ENCODE data around the gene MRPS18A.
"Not testable (repeated sequence)": the region's sequence is repeated elsewhere in the genome, so short reads cannot be mapped to it uniquely, and the experiment has no call there.

MRPS18A gene

DNA sequence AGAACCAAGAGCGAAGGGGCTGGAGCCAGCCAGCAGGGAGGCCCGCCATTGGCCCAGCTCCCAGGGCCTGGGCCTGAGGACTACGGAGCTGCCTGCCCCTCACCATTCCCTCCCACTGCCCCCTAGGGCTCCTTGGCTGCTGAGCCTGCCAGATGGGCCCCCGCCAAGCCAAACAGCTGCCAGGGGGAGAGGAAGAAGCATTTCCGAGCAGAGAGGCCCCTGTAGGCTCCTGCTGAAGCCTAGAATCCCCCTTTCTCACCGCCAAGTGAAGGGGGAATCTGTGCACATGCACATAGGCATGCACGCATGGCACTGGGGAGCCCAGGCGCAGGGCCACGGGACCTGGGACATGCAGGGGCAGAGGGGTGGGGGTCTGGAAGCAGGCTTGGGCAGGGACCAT, 28.5 kb upstream of the MRPS18A start:
- no peak for DNase-seq

DNA sequence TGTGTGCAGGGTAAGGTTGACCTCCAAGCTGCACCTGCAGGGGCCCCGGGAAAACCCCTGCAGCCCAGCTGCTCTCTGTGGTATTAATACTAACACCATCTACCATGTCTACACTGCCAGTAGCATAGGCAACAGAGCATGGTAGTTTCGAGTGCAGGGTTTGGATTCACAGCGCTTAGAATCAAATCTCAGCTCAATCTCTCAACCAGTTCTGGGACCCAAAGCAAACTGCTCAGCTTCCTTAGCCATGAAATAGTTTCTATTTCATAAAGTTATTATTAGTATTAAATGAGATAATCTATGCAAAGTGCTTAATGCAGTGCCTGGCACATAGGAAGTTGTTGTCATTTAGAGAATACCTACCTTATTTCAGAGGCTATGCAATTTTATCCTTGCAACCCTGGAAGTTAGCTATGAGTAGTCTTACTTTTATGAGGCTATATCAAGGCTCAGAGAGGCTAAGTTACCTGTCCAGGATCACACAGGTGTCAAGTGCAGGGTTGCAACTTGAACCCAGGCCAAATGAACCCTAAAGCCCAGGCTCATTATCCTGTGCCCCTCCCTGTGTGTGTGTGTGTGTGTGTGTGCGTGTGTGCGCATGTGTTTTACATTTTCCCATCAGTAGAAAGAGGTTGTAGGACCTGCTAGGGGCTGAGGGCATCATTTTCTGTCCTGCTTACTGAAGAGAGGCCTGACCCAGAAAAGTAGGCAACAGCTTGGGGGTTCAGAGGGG, 27.6 kb upstream of the MRPS18A start:
- DNase-seq = no peak

DNA sequence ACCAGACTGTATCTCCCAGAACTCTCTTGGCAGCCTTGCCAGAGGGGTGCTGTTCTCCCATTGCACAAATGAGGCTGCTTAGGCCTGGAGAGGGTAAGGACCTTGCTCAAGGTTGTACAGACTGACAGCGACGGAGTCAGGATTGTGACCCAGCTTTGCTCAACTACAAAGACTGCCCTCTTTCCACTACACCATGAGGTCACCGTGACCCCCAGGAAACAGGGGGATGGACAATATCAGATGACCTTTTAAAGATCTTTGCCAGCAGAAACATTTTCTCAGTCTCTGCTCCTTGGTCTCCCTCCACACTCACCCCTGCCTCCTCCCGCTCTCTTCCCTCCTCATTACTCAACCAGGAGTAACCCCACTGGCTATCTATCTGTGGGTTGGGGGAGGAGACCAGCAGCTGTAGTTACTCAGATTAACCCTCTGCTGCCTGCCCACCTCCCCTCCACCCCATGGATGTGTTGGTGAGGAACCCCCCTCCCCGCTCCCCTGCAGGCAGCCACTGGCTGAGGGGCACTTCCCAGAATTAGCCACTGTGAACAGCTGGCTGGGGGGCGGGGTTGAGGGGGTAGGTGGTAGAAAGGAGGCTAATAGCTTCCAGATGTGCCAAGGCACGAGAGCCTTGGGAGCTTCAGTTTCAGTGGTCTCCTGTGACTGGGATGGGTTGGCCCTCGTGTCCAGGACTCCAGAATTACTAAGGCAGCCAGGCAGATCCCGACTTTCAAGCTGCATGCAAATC, 26.9 kb upstream of the MRPS18A start:
- no peak for DNase-seq

DNA sequence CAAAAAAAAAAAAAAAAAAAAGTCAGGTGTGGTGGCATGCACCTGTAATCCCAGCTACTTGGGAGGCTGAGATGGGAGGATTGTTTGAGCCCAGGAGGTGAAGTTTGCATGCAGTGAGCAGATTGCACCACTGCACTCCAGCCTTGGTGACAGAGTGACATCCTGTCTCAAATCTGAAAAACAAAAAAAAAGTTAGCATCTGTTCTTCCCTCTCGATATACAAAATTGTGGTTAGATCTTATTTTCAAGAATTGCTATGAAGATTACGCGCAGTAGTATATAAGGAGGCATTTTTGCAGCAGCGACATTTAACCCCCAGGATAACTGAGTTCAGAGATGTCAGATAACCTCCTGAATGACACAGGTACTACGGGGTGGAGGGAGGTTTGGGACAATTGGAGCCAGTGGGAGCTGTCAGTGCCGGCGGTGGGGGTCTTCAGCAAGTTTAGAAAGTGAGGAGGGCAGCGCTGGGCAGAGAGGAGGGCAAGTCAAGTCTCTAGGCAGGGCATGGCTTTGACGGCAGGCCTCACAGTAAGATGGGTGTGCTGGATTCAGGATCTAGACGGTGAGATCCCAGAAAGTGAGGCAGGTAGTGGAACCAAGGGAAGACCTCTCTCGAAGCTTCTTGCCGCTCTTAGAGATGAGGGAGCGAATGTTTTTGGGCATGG, 26.2 kb upstream of the MRPS18A start:
- DNase-seq = no peak

DNA sequence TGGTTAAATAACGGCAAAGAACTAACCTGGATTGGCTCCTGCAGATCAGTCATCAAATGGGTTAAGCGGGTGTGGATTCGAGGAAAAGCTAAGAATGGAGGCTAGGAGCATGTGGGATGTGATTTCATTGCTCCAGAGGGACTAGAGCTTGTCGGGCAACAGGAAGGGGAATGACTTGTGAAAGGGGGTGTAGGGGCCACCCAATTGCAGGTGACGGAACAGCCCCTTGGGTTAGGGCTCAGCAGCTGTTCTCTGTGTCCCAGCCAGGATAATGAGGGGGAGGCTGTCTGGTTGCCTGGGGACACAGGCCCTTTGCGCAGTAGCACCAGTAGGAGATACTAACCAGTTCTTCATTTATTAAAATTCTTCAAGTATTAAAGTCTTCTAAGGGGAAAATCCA, 25.0 kb upstream of the MRPS18A start:
- no peak for DNase-seq

DNA sequence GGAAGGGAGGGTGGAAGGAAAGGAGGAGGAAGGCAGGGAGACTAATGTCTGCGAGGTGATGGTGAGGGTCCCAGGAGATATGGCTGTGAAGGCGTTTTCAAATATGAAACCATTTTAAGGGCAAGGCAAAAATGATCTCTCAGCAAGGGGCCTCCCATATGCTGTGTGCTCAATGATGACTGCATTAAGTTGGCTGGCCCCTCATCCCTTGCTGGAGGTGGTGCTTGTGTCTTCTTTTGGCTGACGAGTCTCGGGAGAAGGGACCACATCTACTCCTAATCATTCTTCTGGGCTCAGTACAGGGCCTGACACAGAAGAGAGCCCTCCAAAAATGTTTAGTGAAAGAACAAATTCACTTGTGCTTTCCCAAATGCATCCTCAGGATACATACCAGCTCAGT, 23.0 kb upstream of the MRPS18A start:
- no peak for DNase-seq

DNA sequence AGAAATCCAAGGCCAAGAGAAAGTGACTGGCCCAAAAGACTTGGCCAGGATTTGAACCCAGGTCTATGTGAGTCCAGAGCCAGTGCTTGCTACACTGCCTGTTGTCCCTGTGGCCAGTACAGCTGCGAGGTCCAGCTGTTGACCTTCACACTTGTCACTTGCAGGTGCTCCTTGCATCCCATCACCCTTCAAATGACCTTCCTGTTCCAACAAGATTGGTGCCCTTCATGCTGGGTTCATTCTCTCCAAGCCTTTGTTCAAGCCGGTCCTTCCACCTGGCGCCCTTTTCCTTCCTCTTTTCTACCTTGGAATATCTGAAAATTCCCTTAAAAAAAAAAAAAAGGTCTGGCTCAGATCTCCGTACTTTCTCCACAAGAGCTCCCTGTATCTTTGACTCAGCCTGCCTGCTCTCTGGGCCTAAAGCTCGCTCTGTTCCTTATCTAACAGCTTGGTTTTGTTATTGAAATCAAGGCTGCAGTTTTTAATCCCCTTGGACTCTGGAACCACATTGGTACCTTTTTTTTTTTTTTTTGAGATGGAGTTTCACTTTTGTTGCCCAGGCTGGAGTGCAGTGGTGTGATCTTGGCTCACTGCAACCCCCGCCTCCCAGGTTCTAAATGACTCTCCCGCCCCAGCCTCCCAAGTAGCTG, 22.2 kb upstream of the MRPS18A start:
- DNase-seq = no peak

DNA sequence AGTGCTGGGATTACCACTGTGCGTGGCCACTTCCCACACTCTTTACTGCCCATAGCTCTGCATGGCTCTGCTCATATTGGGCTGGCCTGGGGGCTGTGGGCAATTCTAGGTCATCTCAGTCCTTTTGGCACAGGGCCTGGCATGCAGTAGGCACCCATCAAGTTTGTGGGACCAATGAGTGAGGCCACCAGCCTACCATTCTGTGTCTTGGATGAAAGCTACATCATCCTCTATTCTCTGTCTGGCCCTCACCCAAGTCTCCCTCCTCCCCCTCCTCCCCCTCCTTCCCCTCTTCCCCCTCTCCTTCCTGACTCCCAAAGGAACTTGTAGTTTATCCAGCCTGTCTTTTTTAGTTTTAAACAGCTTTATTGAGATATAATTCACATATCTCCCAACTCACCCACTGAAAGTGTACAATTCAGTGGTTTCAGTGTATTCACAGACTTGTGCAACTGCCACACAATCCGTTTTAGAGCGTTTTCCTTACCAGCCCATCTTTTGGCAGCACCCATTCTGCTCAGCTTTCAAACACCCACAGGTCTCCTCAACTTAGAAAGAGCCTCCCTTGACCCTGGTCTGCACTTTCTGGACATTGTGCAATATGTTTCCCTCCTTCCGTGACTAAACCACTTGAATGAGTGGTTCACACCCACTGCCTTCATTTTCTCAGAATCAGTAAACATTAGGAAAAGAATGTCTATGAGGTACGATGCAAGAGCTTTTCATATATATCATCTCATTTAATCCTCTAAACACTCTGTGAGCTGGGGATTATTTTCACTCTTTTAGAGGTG, 21.5 kb upstream of the MRPS18A start:
- DNase-seq = no peak

DNA sequence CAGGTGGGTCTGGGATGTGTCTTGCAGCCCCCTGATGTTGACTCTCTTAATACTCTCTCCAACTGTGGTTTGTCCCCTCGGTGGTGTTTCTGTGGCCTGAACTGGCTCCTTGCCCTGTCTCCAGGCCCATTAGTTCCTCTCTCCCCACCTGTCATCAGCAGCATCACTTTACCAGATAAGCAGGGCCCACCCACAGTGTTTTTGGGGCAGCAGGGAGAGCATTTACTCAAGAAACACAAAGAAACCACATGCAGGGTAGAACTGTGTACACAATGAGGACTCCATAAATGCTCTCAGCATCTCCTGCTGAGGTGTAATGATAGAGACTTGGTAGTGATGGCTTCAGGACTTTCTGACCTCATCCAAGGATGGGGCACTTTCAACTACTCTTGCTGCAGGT, 20.2 kb upstream of the MRPS18A start:
- DNase-seq = no peak

DNA sequence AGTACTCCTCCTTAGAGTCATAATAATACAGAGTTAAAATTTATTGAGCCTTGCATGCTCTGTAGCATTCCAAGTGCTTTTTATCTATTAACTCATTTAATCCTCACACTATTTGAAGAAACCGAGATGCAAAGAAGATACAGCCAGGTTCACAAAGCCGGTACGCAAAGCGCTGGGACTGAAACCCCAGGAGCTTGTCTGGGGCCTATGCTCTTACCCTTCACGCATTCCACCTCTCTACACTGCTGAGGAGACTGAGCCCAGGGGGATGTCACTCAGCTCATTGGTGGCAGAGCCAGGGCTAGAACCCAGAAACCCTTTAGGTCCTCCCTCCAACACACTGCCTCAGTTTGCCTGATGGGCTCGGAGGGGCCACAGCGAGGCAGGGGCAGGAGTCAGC, 19.7 kb upstream of the MRPS18A start:
- no peak for DNase-seq

DNA sequence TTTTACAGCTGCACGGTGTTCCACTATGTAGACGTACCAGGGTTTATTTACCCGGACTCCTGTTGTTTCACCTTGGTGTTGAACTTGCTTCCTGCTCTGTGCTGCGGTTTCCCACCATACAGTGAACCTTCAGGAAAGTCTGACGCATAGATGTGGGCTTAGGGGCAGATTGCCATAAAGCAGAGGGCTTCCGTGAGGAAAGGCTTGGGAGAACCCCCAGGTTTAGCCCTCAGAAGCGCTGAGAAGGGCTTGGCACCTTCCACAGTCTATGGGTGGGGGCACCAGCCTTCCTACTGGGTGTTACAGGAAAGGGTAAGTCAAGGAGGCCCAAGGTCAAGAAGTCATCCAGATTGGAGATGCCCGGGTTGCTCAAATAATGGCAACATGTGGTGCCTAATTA, 19.2 kb upstream of the MRPS18A start:
- DNase-seq = no peak

DNA sequence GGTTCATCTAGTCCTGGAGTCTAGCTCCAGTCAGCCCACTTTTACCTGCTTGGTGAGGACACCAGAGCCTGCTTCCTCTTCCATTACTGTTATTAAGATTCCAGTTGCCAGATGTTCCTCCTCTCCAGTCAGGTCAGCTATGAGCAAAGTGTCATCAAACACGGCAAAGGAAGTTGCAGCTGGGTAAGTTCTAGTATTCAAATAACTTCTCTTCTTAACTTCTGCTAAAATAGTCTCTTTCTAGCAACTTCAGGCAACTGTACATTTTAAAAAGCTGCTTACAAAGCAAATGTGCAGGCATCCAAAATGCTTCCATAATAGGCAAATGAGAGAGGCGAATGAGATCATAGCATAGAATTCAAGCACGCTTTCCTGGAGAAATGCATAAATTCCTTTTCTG, 18.4 kb upstream of the MRPS18A start:
- DNase-seq = no peak

DNA sequence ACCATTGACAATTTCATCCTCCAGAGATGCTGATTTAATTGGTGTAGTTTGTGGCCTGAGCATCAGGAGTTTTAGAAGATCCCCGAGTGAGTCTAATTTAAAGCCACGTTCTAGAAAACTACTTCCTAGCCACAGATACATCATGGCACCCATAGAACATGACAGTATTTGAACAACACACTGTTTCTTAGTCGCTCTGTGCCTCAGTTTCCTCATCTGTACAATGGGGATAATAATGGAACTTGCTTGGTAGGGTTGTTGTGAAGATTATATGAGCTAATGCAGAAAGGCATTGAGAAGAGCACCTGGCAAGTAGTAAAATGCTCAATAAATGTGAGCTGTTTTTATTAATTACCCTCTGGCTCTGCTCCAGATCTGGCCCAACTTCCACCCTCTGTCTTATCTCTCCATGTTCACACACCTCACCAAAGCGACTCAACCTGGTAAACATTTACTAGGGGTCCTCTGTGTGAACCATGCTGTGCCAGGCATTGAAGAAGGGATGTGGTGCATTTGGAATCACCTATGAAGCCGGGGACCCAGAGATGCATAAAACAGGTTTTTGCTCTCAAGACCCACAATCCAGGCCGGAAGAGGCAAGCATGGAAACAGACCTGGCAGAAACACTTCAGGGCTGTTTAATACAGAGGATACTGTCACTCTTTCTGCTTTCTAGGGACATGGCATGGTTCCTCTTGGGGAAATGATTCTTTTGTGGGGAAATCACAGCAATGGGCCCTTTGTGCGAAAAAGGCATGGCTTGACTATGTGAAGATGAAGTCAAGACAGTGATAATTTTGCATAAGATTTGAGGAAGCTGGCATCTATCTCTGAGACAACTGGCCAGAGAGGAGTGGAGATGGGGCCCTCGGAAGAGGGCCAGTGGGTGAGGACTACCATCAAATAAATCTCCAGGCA, 16.2 kb upstream of the MRPS18A start:
- DNase-seq = no peak

DNA sequence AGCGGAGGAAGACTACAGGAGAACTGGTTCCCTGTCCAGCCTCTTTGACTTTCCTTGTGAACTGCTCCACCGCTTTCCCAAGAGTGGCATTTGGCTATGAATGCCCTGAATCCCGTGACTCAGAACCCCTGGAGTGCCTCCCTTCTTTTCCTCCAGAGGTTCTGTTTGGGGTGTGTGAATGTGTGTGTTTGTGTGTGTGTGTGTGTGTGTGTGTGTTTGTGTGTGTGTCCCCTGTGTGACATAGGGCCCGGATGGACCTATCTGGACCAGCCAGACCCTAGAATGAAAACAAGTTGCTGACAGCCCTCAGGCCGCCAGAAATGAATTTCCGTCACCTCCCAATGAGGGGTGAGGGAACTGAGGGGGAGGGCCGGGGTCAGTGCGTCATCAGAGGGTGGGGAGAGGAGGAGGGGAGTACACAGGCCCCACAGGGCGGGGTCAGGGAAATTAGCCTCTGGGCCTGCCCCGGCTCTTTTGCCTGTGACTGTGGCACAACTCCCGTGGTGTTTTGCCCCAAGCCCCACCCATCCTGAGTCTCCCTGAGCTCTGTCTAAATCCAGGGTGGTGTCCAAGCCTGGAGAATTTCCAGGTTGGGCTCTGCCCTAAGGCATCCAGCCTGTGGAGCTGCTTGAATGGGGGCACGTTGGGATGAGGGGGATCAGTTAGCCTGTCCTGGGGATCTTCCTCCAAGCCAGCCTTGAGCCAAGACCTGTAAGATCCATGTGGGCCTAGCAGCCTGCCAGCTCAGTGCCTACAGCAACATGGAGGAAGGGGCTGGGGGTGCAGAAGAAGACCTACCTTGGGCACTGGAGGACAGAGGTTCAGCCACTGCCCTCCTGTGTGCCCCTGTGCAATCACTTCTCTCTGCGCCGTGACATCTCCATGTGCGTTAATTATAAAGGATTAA, 15.2 kb upstream of the MRPS18A start:
- DNase-seq = no peak

DNA sequence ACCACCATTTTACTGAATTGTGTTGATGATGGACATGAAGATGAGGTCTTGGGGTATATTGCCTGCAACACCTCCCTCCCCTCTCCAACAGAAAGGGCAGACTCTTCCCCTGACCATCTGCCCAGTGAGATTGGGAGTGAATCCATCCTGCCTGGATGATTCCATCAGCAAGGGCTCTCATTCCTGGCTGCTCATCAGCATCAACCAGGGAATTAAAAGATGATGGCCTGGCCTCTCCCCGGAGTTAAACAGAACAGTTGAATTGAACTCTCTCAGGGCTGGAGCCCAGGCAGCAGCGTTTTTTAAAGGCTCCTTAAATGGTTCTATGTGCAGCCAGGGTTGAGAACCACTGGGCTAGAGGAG, 14.6 kb upstream of the MRPS18A start:
- DNase-seq = no peak

DNA sequence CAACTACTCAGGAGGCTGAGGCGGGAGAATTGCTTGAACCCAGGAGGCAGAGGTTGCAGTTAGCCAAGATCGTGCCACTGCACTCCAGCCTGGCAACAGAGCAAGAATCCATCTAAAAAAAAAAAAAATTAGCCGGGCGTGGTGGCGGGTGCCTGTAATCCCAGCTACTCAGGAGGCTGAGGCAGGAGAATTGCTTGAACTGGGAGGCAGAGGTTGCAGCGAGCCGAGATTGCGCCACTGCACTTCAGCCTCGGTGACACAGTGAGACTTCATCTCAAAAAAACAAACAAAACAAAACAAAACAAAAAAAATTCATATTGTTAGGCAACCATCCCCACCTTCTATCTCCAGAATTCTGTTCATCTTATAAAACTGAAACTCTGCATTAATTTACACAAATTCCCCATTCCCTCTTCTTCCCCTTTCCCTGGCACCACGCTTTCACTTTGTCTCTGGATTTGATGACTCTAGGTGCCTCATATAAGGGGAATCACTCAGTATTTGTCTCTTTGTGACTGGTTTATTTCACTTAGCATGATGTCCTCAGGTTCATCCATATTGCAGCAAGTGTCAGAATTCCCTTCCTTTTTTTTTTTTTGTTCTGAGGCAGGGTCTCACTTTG, 13.5 kb upstream of the MRPS18A start:
- DNase-seq = not testable (repeated sequence)

DNA sequence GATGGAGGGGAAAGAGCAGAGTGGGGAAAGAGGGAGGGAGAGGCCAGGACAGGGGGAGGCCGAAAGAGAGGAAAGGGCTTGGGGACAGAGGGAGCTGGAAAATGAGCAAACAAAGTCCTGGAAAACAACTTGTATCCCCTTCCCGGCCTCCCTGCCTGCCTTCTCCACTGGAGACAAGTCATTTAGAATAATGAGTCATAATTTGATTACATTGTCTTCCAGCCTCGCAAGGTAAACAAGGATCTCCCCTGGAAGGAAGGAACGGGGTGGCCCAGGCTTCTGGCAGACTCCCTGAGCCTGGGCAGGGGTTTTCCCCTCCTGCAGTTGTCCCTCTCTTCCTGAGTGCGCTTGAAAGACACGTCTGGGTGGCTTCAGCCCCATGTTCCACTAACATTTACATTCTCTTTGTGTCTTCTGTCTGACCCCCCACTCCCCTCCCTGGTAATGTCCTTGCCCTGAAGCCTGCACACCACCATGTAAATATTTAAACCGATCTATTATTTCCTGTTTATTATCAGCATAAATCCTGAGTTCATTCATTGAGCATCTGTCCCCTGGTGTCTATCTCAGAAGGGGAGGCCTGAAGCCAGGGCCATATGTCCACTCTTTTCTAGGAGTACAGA, 12.1 kb upstream of the MRPS18A start:
- DNase-seq = no peak

DNA sequence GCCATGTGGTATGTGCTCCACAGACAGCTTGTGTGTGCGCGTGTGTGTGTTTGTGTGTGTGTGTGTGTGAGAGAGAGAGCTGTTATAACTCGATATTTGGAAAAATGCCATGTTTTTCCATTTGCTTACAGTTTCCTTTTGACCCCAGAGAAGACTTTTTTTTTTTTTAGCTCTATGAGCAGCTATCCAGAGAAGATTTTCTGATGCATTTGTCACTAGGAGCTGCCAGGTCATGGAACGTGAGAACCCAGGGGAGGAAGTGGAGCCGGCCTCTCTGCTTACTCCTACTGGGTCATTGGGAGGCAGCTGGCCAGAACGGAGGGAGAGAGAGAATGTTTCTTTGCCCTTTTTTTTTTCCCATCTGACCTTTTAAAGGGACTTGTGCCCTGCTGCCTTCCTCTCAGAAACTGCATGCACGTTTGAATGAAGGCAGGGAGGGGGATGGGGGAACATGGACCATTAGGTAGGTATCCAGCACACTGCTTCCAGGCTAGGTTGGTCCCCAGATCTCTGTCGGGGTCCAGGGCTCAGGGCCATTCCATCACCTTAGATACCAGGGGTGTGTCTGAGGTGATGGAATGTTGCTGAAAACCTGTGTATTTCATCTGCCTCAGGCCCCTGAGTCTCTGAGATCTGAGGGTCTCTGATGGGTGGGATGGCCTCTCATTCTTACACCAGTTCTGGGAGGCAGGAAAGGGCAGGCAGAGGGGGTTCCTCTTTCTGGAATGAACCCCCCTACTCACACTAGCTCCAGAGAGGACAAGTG, 11.2 kb upstream of the MRPS18A start:
- peak; percentile 65 for DNase-seq

DNA sequence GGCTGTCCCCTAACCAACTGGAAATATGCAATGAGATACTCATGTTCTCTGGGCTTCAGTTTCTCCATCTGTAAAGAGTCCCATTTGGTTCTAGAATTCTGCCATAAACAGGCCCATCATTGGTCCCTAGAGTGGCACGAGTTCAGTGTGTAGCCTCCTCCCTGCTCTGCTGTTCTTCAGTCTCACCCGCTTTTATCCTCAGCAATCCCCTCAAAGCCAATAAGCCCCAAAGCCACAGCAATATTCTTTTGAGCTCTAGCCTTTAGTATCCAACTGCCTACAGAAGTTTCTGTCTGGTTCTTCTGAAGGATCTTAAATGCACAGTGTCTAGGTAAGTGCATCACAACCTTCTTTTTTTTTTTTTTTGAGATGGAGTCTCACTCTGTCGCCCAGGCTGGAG, 9.8 kb upstream of the MRPS18A start:
- no peak for DNase-seq

All from DMS79 treated with DMSO at 0.1 percent for 48 hours (cell line).